HG02763 (cell line): ENCODE measurements around the gene CACNA1I.

Source experiments
- ATAC-seq: cut with Tn5 transposase; IDR thresholded peaks from one replicate; pipeline ENCODE4 v1.9.1; 2021; ENCODE audit warnings: mild to moderate bottlenecking, moderate library complexity; ENCODE audit not compliant: unreplicated experiment

Gene CACNA1I

DNA sequence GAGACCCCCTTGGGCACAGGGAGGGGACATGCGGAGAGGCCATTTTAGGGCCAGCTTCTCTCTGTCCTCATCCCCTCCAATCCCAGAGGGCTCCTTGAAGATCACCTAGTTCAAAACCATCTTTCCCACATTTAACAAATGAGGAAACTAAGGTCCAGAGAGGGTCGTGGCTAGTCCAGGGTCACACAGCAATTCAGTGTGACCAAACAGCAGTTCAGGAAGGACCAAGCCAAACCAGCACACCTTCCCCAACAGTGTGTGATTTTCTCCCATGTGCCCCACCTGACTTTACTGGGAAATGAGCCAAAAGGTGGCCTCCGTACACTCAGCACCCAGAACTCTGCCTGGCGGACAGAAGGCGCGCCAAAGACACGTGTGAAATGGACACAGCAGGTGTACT is 51.3 kb downstream of the CACNA1I start:
- ATAC-seq, result no peak

GRCh38 chr22:39622881-39623367 is 52.4 kb downstream of the CACNA1I start:
- no peak for ATAC-seq

- ATAC-seq, result no peak
Measured at GRCh38 chr22:39623603-39624500, 53.3 kb downstream of the CACNA1I start.

DNA sequence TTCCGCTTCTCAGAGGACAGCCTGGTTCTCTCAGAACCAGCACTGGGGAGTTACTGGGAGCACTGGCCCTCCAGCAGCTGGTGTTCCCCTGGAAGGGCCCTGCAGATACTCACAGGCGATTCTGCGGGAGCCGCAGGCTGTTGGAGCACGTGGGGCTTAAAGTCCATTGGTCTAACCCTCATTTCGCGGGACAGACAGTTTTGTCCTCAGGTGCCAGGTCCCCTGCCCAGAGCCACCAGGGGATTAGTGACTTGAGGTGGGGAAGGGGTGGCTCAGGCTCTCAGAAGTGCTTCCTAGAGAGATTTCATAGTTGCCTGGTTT is 53.9 kb downstream of the CACNA1I start:
- ATAC-seq, result no peak

DNA sequence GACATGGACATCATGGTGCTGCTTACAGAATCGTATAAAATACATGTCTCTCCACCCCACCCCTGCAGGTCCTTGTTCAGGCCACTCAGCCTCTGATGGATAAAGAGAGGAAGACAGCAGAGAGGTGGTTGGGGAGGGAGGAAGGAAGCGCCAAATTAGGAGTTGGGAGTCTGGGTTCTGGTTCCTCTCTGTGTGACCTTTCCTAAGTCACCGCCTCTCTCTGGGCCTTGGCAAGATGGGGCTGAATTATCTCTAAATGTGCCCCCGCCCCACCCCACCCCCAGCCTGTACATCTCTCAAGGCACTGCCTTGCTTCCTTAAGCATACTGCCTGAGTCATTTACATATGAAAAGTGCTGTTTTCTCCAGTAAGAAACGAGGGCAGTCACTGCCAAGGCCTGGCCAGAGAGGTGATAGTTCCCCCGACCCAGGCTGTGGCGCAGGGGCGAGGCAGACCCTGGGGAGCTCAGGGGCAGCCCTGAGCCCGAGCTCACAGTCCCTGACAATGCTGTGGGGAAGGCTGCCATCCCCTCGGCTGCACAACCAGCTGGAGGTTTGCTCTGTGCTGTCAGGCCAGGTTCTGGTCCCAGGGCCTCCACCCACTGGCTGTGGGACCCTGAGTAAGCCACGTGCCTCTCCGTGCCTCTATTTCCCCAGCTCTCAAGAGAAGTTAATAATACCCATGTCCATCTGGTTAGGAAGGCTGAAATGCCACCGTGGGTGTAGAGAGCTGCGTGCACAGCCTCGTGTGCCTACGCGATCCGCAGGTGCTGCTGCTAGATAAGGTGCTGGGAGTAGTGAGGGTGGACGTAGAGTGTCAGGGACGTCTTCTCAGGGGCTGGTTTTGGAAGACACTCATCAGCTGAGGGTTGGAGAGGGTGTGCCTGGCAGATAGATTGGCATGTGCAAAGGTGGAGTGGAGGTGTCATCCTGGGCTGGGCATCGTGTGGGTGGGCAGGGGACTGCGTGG is 55.3 kb downstream of the CACNA1I start:
- no peak for ATAC-seq

- no peak for ATAC-seq
Measured at GRCh38 chr22:39627208-39627607, 56.7 kb downstream of the CACNA1I start.

- ATAC-seq, result no peak
Measured at GRCh38 chr22:39627865-39628562, 57.5 kb downstream of the CACNA1I start.

- ATAC-seq, result no peak
Measured at GRCh38 chr22:39628563-39629080, 58.1 kb downstream of the CACNA1I start.

DNA sequence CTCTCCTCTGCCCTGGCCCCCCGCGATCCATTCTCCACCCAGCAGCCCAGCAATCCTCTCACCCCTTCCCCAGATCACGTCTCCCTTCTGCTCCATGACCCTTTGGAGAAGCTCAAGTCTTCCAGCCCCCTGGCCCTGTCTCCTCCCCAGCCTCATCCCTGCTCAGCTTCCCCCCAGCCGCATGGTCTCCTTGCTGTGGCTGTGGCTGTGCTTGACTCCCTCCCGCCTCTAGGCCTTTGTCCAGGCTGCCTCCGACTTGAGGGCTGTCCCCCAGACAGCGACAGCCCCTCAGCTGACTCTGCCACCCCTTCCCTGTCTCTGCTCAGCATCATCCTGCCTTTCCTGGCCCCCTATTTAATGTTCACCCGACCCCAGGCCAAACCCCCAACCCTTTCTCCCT is 59.3 kb downstream of the CACNA1I start:
- no peak for ATAC-seq

DNA sequence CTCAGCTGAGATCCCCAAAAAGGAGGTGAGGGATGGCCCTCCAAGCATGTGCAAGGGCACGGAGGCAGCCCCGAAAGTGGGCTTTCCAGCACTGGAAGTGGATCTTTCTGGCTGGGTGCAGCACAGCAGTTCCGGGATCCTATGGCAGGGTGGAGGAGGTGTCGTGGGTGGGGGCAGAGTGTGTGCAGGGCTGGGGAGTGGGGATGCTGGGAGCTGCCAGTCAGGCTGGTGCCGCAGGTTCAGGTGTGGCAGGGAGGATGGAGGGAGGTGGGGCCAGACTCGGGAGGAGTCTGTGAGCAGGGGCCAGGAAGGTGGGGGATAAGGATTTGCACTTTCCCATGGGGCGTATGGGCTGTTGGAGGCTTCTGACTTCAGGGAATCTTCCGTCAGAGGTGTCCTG is 60.2 kb downstream of the CACNA1I start:
- ATAC-seq, result no peak

- ATAC-seq, result no peak
Measured at GRCh38 chr22:39631381-39632286, 61.1 kb downstream of the CACNA1I start.

DNA sequence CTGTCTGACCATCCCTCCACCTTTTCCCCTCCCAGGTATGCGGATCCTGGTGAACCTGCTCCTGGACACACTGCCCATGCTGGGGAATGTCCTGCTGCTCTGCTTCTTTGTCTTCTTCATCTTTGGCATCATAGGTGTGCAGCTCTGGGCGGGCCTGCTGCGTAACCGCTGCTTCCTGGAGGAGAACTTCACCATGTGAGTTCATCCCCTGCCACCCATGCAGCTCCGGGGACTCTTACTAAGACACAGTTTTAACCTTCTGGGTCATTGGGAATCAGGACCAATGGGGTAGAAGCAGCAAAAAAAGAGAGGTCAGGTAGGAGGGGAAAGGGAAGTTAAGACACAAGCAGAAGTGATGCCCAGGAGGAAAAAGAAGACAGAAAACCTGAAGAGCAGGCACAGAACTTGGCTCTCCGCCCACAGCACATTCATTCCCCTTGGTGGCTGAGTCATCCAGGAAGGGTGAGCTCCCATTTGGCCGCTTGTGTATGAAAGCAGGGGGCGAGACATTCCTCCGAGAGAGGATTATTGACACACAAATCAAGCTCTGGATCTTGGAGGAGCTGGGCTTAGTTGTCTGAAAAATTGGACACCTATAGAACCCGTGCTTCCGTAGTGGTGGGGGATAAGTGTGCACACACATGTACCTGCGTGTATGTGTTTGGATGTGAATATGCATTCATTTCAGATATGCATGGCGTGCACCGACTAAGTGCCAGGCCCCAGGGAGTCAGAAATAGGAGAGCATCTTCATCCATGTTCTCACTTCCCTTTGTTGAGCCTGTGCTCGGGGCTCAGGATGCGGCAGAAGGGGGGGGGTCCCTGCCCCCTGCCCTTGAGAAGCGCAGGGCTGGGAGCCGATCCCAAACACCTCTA is 64.2 kb downstream of the CACNA1I start:
- no peak for ATAC-seq

DNA sequence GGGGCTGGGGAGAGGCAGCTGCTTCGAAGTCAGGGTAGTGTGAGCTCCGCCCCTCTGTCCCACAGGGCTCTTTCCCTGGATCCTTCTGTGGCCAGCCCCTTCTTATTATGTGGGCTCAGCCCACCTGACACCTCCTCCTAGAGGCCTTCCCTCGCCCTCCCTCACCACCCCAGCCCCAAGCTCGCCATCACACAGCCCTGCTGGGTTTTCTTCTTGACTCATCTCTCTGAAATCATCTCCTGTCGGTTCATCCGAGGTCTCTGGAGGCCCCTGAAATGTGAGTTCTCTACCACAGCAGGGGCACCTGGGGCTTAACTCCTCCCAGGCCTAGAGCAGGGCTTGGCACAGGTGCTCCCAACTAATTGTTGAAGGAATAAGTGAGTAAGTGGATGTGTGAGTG is 65.2 kb downstream of the CACNA1I start:
- ATAC-seq, result no peak

- no peak for ATAC-seq
Measured at GRCh38 chr22:39638958-39639357, 68.4 kb downstream of the CACNA1I start.

DNA sequence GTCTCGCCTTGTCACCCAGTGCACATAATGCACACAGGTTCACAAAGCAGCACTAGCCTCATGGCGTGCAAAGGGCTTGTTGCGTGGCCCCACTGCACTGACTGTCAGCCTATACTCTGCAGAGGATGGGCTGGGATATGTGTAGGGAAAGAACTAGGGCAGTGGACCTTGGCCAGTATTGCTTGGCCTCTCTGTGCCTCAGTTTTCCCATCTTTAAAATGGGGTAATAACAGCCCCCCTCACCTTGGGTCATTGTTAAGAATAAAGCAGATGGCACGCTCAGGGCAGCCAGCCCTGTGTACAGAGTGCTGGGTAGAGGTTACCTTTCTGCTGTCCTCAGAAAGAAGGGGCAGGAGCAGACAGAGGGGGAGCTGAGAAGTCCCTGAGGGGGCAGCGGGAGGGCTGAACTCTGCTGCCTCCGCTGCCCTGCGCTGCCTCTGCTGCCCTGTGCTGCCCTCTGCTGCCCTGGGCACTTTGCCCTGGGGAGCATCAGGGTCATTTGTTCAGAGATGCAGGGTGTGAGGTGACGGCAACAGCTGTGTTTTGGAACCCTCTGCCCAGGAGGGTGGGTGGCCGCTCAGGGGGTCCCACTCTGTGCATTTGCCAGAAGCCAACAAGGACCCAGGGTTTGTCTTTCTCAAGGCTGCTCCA is 71.2 kb downstream of the CACNA1I start:
- ATAC-seq, result no peak

DNA sequence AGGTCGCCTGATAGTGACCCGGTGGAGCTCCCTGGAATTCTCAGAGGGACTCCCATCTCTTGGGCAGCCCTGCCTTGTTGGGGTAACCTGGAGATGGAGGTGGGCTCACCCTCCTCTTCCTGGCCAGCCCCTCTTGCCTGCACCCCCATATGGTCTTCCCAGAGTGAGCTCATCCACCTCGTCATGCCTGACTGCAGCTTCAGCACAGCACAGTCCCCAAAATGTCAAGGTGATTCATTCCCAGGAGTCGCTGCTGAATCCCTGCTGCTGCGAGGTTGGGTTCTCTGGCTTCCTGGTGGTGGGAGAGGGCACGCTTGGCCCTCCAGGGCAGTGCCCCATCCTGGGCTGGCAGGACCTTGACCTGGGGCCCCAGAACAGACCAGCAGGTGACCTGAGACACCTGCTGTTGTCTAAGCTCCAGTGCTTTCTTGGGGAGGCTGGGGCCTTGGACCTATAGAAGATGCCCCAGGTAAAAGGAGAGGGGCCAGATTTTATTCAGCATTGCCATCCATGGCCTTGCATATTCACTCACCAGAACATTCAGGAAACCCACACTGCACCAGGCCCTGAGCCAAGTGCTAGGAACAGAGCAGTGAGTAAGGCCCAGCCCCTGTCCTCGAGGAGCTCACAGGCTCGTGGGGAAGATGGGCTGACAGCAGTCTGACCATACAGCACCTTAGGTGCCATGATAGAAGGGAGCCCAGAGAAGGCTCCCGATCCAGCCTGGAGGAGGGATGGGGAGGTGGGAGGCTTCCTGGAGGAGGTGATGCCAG is 72.9 kb downstream of the CACNA1I start:
- no peak for ATAC-seq

DNA sequence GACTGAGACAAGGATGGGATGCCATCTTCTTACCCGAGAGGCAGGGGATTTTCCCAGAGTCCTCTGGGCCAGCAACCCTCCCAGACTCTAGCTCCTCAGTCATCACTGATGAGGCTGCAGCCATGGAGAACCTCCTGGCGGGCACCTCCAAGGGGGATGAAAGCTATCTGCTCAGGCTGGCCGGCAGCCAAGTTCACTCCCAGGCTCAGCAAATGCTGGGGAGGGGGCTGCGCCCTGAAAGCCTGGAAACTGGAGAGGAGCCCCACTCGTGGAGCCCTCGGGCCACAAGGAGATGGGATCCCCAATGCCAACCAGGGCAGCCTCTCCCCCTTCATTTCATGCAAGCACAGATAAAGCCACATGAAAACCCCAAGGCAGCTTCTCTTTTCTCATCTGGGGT is 75.0 kb downstream of the CACNA1I start:
- no peak for ATAC-seq
